K562 (cell line): ENCODE measurements around the gene NTRK3. TPM values are rescaled to one million over a fixed set of nuclear protein-coding genes. Genes with fewer than 3 reads are reported as not detected.

Experiments
- ATAC-seq: fragments of 200-7000 bp; cut with Tn5 transposase; 3 replicates; pipeline ENCODE4 v1.9.1; 2020; ENCODE audit warnings: moderate library complexity
- BruUV-seq: library from RNA; stranded (reverse); fragments of 400-500 nt; replicated peaks from 2 replicates; lab custom pipeline; 2021; lab: Mats Ljungman, UMichigan
- CTCF ChIA-PET: fragments of 300-600 bp; formaldehyde crosslinking; extraction: SDS; loops from one replicate; lab custom pipeline; 2021; ENCODE audit warnings: low intra/inter-chr PET ratio; lab: Yijun Ruan, JAX
- POLR2A ChIA-PET: fragments of 300-600, 350-650 bp; sonication (Branson Sonifier 250); formaldehyde crosslinking; extraction: SDS; loops from one replicate; lab custom pipeline; 2021; ENCODE audit warnings: antibody characterized with exemption, inconsistent platforms; lab: Yijun Ruan, JAX
- DNase-seq, 4 experiments: peaks; one replicate each; pipeline versions ENCODE4 v3.0.0 to v3.0.0-alpha.2; 2011 to 2018; ENCODE audit warnings: low spot score in 3 of 4, mixed read lengths in 3 of 4; ENCODE audit errors: extremely low read depth in 1 of 4
- FAIRE-seq: peaks from 2 replicates; lab custom pipeline; 2011; peaks lifted over from hg19 to GRCh38; lab: Jason Lieb, UNC
- H2AFZ ChIP-seq: 2 replicates; pipeline ENCODE4 v1.6.0; 2011; ENCODE audit warnings: low read depth, low read length, control low read depth, inconsistent platforms
- H3K27ac ChIP-seq: fragments of 200-600 bp; 3 replicates; pipeline ENCODE4 v1.8.0; 2011; ENCODE audit warnings: low read depth, mild to moderate bottlenecking, control low read depth, inconsistent platforms, low read length, moderate library complexity, mixed read lengths; ENCODE audit errors: extremely low read depth
- H3K27me3 ChIP-seq, 2 experiments: fragments of 300-600 bp in 1 of 2; 2 replicates in 1 of 2; 3 replicates in 1 of 2; pipeline versions ENCODE4 v1.6.0 to v1.8.0; 2011; ENCODE audit warnings: inconsistent platforms in 2 of 2, low read length in 2 of 2, mild to moderate bottlenecking in 1 of 2, mixed read lengths in 1 of 2, moderate library complexity in 1 of 2; ENCODE audit not compliant: control insufficient read depth in 2 of 2, insufficient read depth in 2 of 2
- H3K36me3 ChIP-seq: fragments of 300-600 bp; 3 replicates; pipeline ENCODE4 v1.8.0; 2011; ENCODE audit warnings: mild to moderate bottlenecking, low read length, inconsistent platforms; ENCODE audit not compliant: control insufficient read depth, insufficient read depth
- H3K4me1 ChIP-seq, 2 experiments: fragments of 200-600 bp in 1 of 2; replicated peaks in 1 of 2; 2 replicates in 1 of 2; 3 replicates in 1 of 2; pipeline versions ENCODE4 v1.5.1 to v1.8.0; 2011; ENCODE audit warnings: inconsistent platforms in 2 of 2, low read length in 2 of 2, mild to moderate bottlenecking in 1 of 2, mixed read lengths in 1 of 2, moderate library complexity in 1 of 2; ENCODE audit not compliant: control insufficient read depth in 2 of 2, insufficient read depth in 2 of 2
- H3K4me2 ChIP-seq: 2 replicates; pipeline ENCODE4 v1.6.1; 2011; ENCODE audit warnings: low read length, control low read depth, inconsistent platforms, mixed read lengths; ENCODE audit not compliant: insufficient read depth
- H3K4me3 ChIP-seq: fragments of 200-600 bp; sonication (generic), shearing (Covaris generic); 2 replicates; pipeline ENCODE4 v1.5.1; 2016; ENCODE audit warnings: control low read depth, inconsistent platforms
- H3K79me2 ChIP-seq: fragments of 200-600 bp; 3 replicates; pipeline ENCODE4 v1.8.0; 2011; ENCODE audit warnings: low read length, inconsistent platforms; ENCODE audit not compliant: control insufficient read depth, insufficient read depth
- H3K9ac ChIP-seq, 2 experiments: 2 replicates each; pipeline versions ENCODE4 v1.6.0 to v1.6.1; 2011; ENCODE audit warnings: low read depth in 2 of 2, low read length in 2 of 2, control low read depth in 1 of 2, inconsistent platforms in 1 of 2, mild to moderate bottlenecking in 1 of 2, mixed read lengths in 1 of 2; ENCODE audit not compliant: insufficient read depth in 1 of 2
- H3K9me1 ChIP-seq: one replicate; pipeline ENCODE4 v1.6.0; 2011; ENCODE audit warnings: inconsistent platforms, mild to moderate bottlenecking, low read length, moderate library complexity; ENCODE audit not compliant: control insufficient read depth, insufficient read depth
- H3K9me3 ChIP-seq: replicated peaks from 2 replicates; pipeline ENCODE4 v1.5.1; 2011; ENCODE audit warnings: low read depth, low read length, inconsistent platforms; ENCODE audit not compliant: control insufficient read depth, insufficient read depth
- H4K20me1 ChIP-seq: replicated peaks from 2 replicates; pipeline ENCODE4 v1.6.1; 2011; ENCODE audit warnings: low read length, inconsistent platforms, mixed read lengths; ENCODE audit not compliant: control insufficient read depth, insufficient read depth
- CBX8 ChIP-seq: fragments of 200-600 bp; sonication (generic); IDR thresholded peaks from 2 replicates; pipeline ENCODE4 v1.6.1; 2012; ENCODE audit warnings: borderline replicate concordance, mixed run types, low read depth, mild to moderate bottlenecking, moderate library complexity, mixed read lengths, low read length, control low read depth, inconsistent platforms; ENCODE audit not compliant: poor library complexity, severe bottlenecking; ENCODE audit errors: extremely low read depth
- CEBPG ChIP-seq, 3 experiments: fragments of 200-800 bp in 1 of 3; sonication (Bioruptor generic) in 1 of 3; sonication (generic) in 1 of 3; formaldehyde crosslinking in 1 of 3; IDR thresholded peaks in 2 of 3; conservative IDR thresholded peaks in 1 of 3; 2 replicates each; pipeline versions ENCODE4 v1.6.1 to v1.8.0; 2016 to 2022; ENCODE audit warnings: missing compliant biosample characterization in 2 of 3, missing genetic modification characterization in 2 of 3, mild to moderate bottlenecking in 1 of 3, missing genetic modification reagents in 1 of 3
- FOXJ3 ChIP-seq: sonication (generic); formaldehyde crosslinking; IDR thresholded peaks from 2 replicates; pipeline ENCODE4 v1.4.0; 2020; ENCODE audit warnings: mild to moderate bottlenecking, missing genetic modification reagents
- FOXK1 ChIP-seq: sonication (generic); formaldehyde crosslinking; IDR thresholded peaks from 2 replicates; pipeline ENCODE4 v1.8.0; 2022; ENCODE audit warnings: missing genetic modification reagents, mild to moderate bottlenecking, borderline replicate concordance
- HMG20B ChIP-seq: fragments of 250-450 bp; sonication (Bioruptor Pico); IDR thresholded peaks from 2 replicates; pipeline ENCODE4 v1.5.0; 2021; ENCODE audit warnings: mild to moderate bottlenecking
- PKNOX1 ChIP-seq: fragments of 450-650 bp; IDR thresholded peaks from 2 replicates; pipeline ENCODE4 v1.6.1; 2016
- POLR2A ChIP-seq: fragments of 450-650 bp; conservative IDR thresholded peaks from 2 replicates; pipeline ENCODE4 v1.6.1; 2016
- PRMT5 ChIP-seq: sonication (generic); formaldehyde crosslinking; IDR thresholded peaks from 2 replicates; pipeline ENCODE4 v1.5.0; 2020; ENCODE audit warnings: missing genetic modification reagents
- PTTG1 ChIP-seq: fragments of 450-650 bp; IDR thresholded peaks from 2 replicates; pipeline ENCODE4 v1.6.1; 2016; ENCODE audit warnings: low read depth, mild to moderate bottlenecking, missing genetic modification characterization, missing compliant biosample characterization
- RBBP5 ChIP-seq: fragments of 200-600 bp; sonication (generic); IDR thresholded peaks from 2 replicates; pipeline ENCODE4 v1.6.1; 2012; ENCODE audit warnings: borderline replicate concordance, mild to moderate bottlenecking, low read length, control low read depth, inconsistent platforms; ENCODE audit not compliant: insufficient read depth, poor library complexity, severe bottlenecking
- TAF9B ChIP-seq: fragments of 450-650 bp; IDR thresholded peaks from 2 replicates; pipeline ENCODE4 v1.6.1; 2018; ENCODE audit warnings: mild to moderate bottlenecking; ENCODE audit not compliant: partially characterized antibody
- TCF3 ChIP-seq: sonication (generic); formaldehyde crosslinking; IDR thresholded peaks from 2 replicates; pipeline ENCODE4 v1.4.0; 2020; ENCODE audit warnings: mild to moderate bottlenecking, missing genetic modification reagents
- ZNF184 ChIP-seq: sonication (generic); formaldehyde crosslinking; IDR thresholded peaks from 2 replicates; pipeline ENCODE4 v1.5.0; 2020; ENCODE audit warnings: missing genetic modification reagents
- WGBS: fragments of 100-300 bp; shearing (Covaris generic); methylation state at CpG from one replicate; pipeline ENCODE4 v1.1.6; 2016; ENCODE audit warnings: low coverage, mixed read lengths; ENCODE audit not compliant: insufficient coverage; ENCODE audit errors: missing lambda C conversion rate; 5-methylcytosine and 5-hydroxymethylcytosine counted together
- in situ Hi-C: fragments of 300-500 bp; cut with MboI; formaldehyde crosslinking; loops from 4 replicates; pipeline ENCODE4 v1.15.0; 2018; ENCODE audit warnings: inconsistent platforms, mixed read lengths
- intact Hi-C: fragments of 100-400 bp; cut with micrococcal nuclease; formaldehyde crosslinking; loops from 2 replicates; pipeline ENCODE4 v1.14.2; 2022
- polyA plus RNA-seq, 8 experiments: library from polyadenylated mRNA; depleted of rRNA in 4 of 8; stranded (reverse) in 5 of 8; unstranded in 3 of 8; fragments of >200 nt; fragmentation: Nextera tagmentation in 2 of 8; fragmentation: Illumina TruSeq in 1 of 8; extraction: Ambion mirVana in 2 of 8; extraction: Trizol in 1 of 8; gene quantifications; 2 replicates each; pipeline versions ENCODE4 v1.2.1 to v1.2.3, GENCODE V29; 2011 to 2014; ENCODE audit warnings: inconsistent platforms in 1 of 8, missing spikeins in 1 of 8
- total RNA-seq, 7 experiments: library from RNA; depleted of rRNA in 6 of 7; stranded (reverse); fragments of >200 nt in 6 of 7; fragmentation: Illumina TruSeq in 2 of 7; extraction: Trizol in 2 of 7; gene quantifications; 2 replicates each; pipeline versions ENCODE4 v1.2.1 to v1.2.3, GENCODE V29; 2011 to 2021; ENCODE audit warnings: low replicate concordance in 1 of 7
- TF ChIP-seq, protein P1 (sequence below): fragments of 250-450 bp; sonication (Bioruptor Pico); IDR thresholded peaks from 2 replicates; pipeline ENCODE4 v1.5.0; 2020; ENCODE audit warnings: mild to moderate bottlenecking
- TF ChIP-seq, protein P2 (sequence below): fragments of 250-450 bp; sonication (Bioruptor Pico); IDR thresholded peaks from 2 replicates; pipeline ENCODE4 v1.8.0; 2022; ENCODE audit warnings: inconsistent platforms
- TF ChIP-seq, protein P3 (sequence below): sonication (generic); formaldehyde crosslinking; IDR thresholded peaks from 2 replicates; pipeline ENCODE4 v1.9.0; 2022; ENCODE audit warnings: mild to moderate bottlenecking, missing genetic modification reagents

The NTRK3 gene
- total and polyA plus RNA-seq, 9 of the 15 experiments (the other 6 are each of a cell fraction or from before 2014, with no cell fraction given): 0.11 to 0.13 TPM; not detected in 7

DNA sequence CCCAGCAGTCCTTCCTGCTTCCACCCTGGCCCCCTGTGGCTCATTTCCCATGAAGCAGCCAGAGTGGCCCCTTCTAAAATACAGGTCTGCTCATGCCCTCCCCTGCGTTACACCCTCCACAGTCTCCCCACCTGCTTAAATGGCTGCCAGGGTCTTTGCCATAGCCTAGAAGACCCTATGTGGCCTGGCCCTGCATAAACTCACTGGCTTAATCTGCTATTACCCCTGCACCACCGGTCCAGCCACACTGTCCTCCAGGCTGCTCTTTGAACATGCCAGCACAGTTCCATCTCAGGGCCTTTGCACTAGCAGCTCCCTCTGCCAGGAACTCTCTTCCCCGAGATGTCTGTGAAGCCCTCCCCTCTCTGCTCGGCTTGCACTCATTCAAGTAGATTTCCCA, 166.8 kb downstream of the NTRK3 start (continued):
- no peak for TF ChIP-seq FOXK1

DNA sequence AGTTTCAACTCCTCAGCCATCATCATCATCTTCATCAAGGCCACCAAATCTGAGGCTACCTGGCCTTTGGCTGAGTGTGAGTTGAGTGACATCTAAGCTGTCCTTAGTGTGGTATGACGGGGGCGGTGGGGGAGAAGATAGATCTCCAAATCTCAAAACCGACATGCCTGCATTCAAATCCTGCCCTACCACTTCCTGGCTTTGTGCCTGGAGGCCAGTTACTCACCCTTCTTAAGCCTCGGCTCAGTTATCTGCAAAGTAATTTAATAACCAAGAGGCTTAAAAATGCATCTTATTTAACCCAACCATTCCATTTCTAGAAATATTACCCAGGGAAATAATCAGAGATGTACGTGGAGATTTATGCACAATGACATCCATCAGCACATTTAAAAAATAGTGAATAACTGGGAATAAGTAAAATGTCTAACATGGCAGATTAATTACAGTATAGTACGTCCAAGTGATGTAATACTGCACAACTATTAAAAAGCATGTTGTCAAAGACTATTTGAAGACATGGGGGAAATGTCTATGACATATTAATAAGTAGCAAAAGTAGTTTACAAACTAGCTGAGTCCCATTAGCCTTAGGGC, 167.4 kb downstream of the NTRK3 start:
- H3K9me3 ChIP-seq: no peaks in the 10 kb centered on the region
- no TSS peak for BruUV-seq
- no peaks in the 10 kb centered on the region for H4K20me1 ChIP-seq
- H3K27me3 ChIP-seq: no peaks in the 10 kb centered on the region
- no peak overlapping the region for H3K9ac ChIP-seq
- H3K4me3 ChIP-seq: no peak overlapping the region
- no peaks in the 10 kb centered on the region for H3K79me2 ChIP-seq
- ATAC-seq: no peak
- no peak overlapping the region for H3K27ac ChIP-seq
- no peaks in the 10 kb centered on the region for H3K9me1 ChIP-seq
- intact Hi-C loops: no loop called here
- in situ Hi-C loops: no loop called here
- DNase-seq: no peak
- no peak overlapping the region for H3K4me2 ChIP-seq
- ChIA-PET POLR2A (no interaction called here), CTCF (no interaction called here)
- 0% methylated on average over 6 of the region's 6 CpGs for WGBS
- no peak for FAIRE-seq
- H2AFZ ChIP-seq: no peak overlapping the region
- no peaks in the 10 kb centered on the region for H3K4me1 ChIP-seq
- H3K36me3 ChIP-seq: no peaks in the 10 kb centered on the region
- TF ChIP-seq FOXJ3 (no peak), TCF3 (CRISPR knock-in tag) (no peak), RBBP5 (no peak), ZNF184 (CRISPR knock-in tag) (no peak), PKNOX1 (no peak), CEBPG (CRISPR knock-in tag; IDR thresholded peaks at IDR 0.05) (no peak), CEBPG (tag; conservative IDR thresholded peaks at IDR 0.05 in 1 of 2, IDR thresholded peaks at IDR 0.05 in 1 of 2) (no peak), CBX8 (no peak), HMG20B (CRISPR knock-in tag) (no peak), PTTG1 (tag) (no peak), PRMT5 (CRISPR knock-in tag) (no peak), TAF9B (no peak), POLR2A (no peak)
- TF ChIP-seq, protein P1, sequence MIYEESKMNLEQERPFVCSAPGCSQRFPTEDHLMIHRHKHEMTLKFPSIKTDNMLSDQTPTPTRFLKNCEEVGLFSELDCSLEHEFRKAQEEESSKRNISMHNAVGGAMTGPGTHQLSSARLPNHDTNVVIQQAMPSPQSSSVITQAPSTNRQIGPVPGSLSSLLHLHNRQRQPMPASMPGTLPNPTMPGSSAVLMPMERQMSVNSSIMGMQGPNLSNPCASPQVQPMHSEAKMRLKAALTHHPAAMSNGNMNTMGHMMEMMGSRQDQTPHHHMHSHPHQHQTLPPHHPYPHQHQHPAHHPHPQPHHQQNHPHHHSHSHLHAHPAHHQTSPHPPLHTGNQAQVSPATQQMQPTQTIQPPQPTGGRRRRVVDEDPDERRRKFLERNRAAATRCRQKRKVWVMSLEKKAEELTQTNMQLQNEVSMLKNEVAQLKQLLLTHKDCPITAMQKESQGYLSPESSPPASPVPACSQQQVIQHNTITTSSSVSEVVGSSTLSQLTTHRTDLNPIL (CRISPR knock-in tag): no peak
- TF ChIP-seq, protein P2, sequence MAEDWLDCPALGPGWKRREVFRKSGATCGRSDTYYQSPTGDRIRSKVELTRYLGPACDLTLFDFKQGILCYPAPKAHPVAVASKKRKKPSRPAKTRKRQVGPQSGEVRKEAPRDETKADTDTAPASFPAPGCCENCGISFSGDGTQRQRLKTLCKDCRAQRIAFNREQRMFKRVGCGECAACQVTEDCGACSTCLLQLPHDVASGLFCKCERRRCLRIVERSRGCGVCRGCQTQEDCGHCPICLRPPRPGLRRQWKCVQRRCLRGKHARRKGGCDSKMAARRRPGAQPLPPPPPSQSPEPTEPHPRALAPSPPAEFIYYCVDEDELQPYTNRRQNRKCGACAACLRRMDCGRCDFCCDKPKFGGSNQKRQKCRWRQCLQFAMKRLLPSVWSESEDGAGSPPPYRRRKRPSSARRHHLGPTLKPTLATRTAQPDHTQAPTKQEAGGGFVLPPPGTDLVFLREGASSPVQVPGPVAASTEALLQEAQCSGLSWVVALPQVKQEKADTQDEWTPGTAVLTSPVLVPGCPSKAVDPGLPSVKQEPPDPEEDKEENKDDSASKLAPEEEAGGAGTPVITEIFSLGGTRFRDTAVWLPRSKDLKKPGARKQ (CRISPR knock-in tag): no peak
- TF ChIP-seq, protein P3, sequence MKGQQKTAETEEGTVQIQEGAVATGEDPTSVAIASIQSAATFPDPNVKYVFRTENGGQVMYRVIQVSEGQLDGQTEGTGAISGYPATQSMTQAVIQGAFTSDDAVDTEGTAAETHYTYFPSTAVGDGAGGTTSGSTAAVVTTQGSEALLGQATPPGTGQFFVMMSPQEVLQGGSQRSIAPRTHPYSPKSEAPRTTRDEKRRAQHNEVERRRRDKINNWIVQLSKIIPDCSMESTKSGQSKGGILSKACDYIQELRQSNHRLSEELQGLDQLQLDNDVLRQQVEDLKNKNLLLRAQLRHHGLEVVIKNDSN (CRISPR knock-in tag): no peak
